ENCODE data around the gene REP15. TPM values are rescaled to one million over a fixed set of nuclear protein-coding genes. Genes with fewer than 3 reads are reported as not detected.
"Not testable (repeated sequence)": the region's sequence is repeated elsewhere in the genome, so short reads cannot be mapped to it uniquely, and the experiment has no call there.

REP15 gene
- total RNA-seq, 2 experiments from 2014 or later, result not detected

DNA sequence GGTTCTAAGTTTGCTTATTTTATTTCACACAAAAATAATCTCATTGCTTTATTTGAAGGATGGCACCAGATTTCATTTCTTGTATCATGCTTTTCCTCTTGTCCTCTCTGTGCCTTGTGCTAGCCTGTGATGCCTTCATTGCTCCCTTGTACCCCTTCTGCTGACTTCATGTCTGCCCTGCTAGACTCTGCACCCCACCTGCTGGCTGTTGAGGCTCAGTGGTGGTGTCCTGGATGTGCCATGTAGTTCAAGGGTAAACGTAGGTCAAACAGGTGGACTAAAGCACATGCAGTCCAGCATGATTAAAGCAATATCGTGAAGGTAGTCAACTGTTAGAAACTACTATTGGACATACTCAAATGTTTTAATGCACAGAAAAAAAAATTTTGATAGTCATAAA, 36.0 kb downstream of the REP15 start:
- BruUV-seq (replicated peaks), result no TSS peak
- no peak overlapping the region for H3K4me2 ChIP-seq (ENCODE audit: low read length)
- H3K9me2 ChIP-seq (ENCODE audit: insufficient read depth, low read length), result no peaks in the 10 kb centered on the region
- no peak overlapping the region for H2AFZ ChIP-seq (ENCODE audit: low read length)
- peak; percentile 20 for DNase-seq (ENCODE audit: low spot score)
- H3K4me3 ChIP-seq (ENCODE audit: low read depth, low read length, poor library complexity, severe bottlenecking), result no peak overlapping the region
- H3K27ac ChIP-seq (ENCODE audit: low read depth, low read length, poor library complexity, severe bottlenecking), result no peak overlapping the region
- no peaks in the 10 kb centered on the region for H3K4me1 ChIP-seq (ENCODE audit: insufficient read depth, low read length, poor library complexity, severe bottlenecking)
- no peak for TF ChIP-seq EZH2phosphoT487 (IDR thresholded peaks at IDR 0.05; ENCODE audit: borderline replicate concordance, low read depth, low read length)
- TF ChIP-seq, protein P1, sequence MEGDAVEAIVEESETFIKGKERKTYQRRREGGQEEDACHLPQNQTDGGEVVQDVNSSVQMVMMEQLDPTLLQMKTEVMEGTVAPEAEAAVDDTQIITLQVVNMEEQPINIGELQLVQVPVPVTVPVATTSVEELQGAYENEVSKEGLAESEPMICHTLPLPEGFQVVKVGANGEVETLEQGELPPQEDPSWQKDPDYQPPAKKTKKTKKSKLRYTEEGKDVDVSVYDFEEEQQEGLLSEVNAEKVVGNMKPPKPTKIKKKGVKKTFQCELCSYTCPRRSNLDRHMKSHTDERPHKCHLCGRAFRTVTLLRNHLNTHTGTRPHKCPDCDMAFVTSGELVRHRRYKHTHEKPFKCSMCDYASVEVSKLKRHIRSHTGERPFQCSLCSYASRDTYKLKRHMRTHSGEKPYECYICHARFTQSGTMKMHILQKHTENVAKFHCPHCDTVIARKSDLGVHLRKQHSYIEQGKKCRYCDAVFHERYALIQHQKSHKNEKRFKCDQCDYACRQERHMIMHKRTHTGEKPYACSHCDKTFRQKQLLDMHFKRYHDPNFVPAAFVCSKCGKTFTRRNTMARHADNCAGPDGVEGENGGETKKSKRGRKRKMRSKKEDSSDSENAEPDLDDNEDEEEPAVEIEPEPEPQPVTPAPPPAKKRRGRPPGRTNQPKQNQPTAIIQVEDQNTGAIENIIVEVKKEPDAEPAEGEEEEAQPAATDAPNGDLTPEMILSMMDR (conservative IDR thresholded peaks at IDR 0.05; ENCODE audit: low read length), result peak; percentile 67
- H3K9me3 ChIP-seq (ENCODE audit: low read length), result no peaks in the 10 kb centered on the region
- peaks cover 80% of the 10 kb centered on the region for H3K36me3 ChIP-seq (ENCODE audit: insufficient read depth, low read length)
- 0 out of 2 replicates have a peak, but pooled peaks cover 4% of the 10 kb centered on the region for H4K20me1 ChIP-seq (ENCODE audit: insufficient read depth, low read length)
- H3K79me2 ChIP-seq (ENCODE audit: insufficient read depth, low read depth, low read length), result no peaks in the 10 kb centered on the region
- ChIA-PET CTCF (ENCODE audit: unreplicated experiment) (no interaction called here), POLR2A (interaction anchor here (0.6 to 1.0 kb wide), 4 partner anchors 11 to 95 kb away, joined by 3 read pairs; no protein-coding TSS in a partner anchor)
- intact Hi-C loops (cut with micrococcal nuclease; ENCODE audit: unreplicated experiment), result loop anchor here (2.0 kb wide), 1 partner anchor 209 kb away; no protein-coding TSS in a partner anchor

DNA sequence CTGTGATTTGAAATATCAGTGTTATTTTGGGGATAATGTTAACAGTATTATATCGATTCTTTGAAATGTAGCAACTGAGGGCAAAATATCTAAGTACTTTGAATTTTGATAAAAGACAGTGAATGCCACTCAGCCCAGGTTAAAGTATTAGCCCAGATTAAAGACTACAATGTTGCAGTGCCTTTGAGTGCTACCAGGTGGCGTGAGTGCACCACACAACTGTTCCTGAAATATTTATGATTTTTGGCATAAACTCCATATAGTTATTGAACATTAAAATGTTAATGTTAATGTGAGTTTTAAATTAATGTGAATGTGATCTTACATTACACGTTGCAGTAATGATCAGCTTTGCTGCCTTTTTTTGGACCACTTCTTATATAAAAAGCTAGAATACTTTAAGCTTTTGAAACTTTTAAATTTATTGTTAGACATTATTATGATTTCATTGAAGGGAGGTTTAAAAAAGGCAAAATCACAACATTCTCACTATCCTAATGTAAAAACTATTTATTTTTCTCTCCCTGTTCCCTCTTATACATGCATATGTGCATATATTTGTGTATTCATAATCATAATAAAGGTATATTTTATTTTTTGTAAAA, 36.9 kb downstream of the REP15 start:
- no peak overlapping the region for H2AFZ ChIP-seq (ENCODE audit: low read length)
- TF ChIP-seq, protein P1 (conservative IDR thresholded peaks at IDR 0.05; ENCODE audit: low read length), result peak; percentile 93
- TF ChIP-seq EZH2phosphoT487 (IDR thresholded peaks at IDR 0.05; ENCODE audit: borderline replicate concordance, low read depth, low read length), result no peak
- no TSS peak for BruUV-seq (replicated peaks)
- no peaks in the 10 kb centered on the region for H3K9me3 ChIP-seq (ENCODE audit: low read length)
- no peaks in the 10 kb centered on the region for H3K4me1 ChIP-seq (ENCODE audit: insufficient read depth, low read length, poor library complexity, severe bottlenecking)
- intact Hi-C loops (cut with micrococcal nuclease; ENCODE audit: unreplicated experiment), result loop anchor here (1.0 to 2.0 kb wide), 2 partner anchors 88 to 208 kb away; no protein-coding TSS in a partner anchor
- H4K20me1 ChIP-seq (ENCODE audit: insufficient read depth, low read length), result 0 out of 2 replicates have a peak, but pooled peaks cover 4% of the 10 kb centered on the region
- no peaks in the 10 kb centered on the region for H3K9me2 ChIP-seq (ENCODE audit: insufficient read depth, low read length)
- peaks cover 81% of the 10 kb centered on the region for H3K36me3 ChIP-seq (ENCODE audit: insufficient read depth, low read length)
- no peak overlapping the region for H3K4me2 ChIP-seq (ENCODE audit: low read length)
- POLR2A ChIA-PET, result interaction anchor here (0.6 to 1.0 kb wide), 3 partner anchors 10 to 94 kb away, joined by 3 read pairs; no protein-coding TSS in a partner anchor
- CTCF ChIA-PET (ENCODE audit: unreplicated experiment), result interaction anchor here (1.1 kb wide), 1 partner anchor 9 kb away, joined by 3 read pairs; no protein-coding TSS in a partner anchor
- peak; percentile 51 for DNase-seq (ENCODE audit: low spot score)
- no peak overlapping the region for H3K27ac ChIP-seq (ENCODE audit: low read depth, low read length, poor library complexity, severe bottlenecking)
- H3K79me2 ChIP-seq (ENCODE audit: insufficient read depth, low read depth, low read length), result no peaks in the 10 kb centered on the region
- H3K4me3 ChIP-seq (ENCODE audit: low read depth, low read length, poor library complexity, severe bottlenecking), result no peak overlapping the region

DNA sequence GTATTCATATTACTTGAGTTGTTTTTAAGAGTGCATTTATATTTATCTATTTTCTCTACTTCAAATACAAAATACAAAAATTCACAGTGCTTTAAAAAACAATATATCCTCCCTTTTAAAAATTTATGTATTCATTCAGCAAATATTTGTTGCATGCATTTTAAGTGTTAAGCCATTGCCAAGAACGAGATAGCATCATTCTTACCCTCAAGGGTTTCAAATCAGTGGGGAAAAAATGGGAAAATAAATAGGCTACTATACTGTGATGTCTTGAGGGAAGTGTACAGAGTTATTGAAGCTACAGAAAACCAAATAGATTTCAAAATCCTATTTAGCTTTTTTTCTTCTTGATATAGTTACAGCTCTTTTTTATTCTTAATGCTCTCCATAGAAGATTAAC, 37.5 kb downstream of the REP15 start:
- no peak for TF ChIP-seq EZH2phosphoT487 (IDR thresholded peaks at IDR 0.05; ENCODE audit: borderline replicate concordance, low read depth, low read length)
- TF ChIP-seq, protein P1 (conservative IDR thresholded peaks at IDR 0.05; ENCODE audit: low read length), result no peak
- ChIA-PET POLR2A (interaction anchor here (0.6 to 1.0 kb wide), 3 partner anchors 21 to 387 kb away, joined by 3 to 6 read pairs (median 3); no protein-coding TSS in a partner anchor), CTCF (ENCODE audit: unreplicated experiment) (interaction anchor here (1.1 kb wide), 1 partner anchor 9 kb away, joined by 3 read pairs; no protein-coding TSS in a partner anchor)
- Histone ChIP-seq H3K4me2 (ENCODE audit: low read length) (no peak overlapping the region), H3K27ac (ENCODE audit: low read depth, low read length, poor library complexity, severe bottlenecking) (no peak overlapping the region), H3K9me2 (ENCODE audit: insufficient read depth, low read length) (no peaks in the 10 kb centered on the region), H3K79me2 (ENCODE audit: insufficient read depth, low read depth, low read length) (no peaks in the 10 kb centered on the region), H3K9me3 (ENCODE audit: low read length) (no peaks in the 10 kb centered on the region), H3K4me1 (ENCODE audit: insufficient read depth, low read length, poor library complexity, severe bottlenecking) (no peaks in the 10 kb centered on the region), H4K20me1 (ENCODE audit: insufficient read depth, low read length) (0 out of 2 replicates have a peak, but pooled peaks cover 4% of the 10 kb centered on the region), H3K4me3 (ENCODE audit: low read depth, low read length, poor library complexity, severe bottlenecking) (no peak overlapping the region), H3K36me3 (ENCODE audit: insufficient read depth, low read length) (peaks cover 83% of the 10 kb centered on the region), H2AFZ (ENCODE audit: low read length) (no peak overlapping the region)
- intact Hi-C loops (cut with micrococcal nuclease; ENCODE audit: unreplicated experiment), result loop anchor here (1.0 to 2.0 kb wide), 2 partner anchors 88 to 207 kb away; no protein-coding TSS in a partner anchor
- BruUV-seq (replicated peaks), result no TSS peak
- no peak for DNase-seq (ENCODE audit: low spot score)

DNA sequence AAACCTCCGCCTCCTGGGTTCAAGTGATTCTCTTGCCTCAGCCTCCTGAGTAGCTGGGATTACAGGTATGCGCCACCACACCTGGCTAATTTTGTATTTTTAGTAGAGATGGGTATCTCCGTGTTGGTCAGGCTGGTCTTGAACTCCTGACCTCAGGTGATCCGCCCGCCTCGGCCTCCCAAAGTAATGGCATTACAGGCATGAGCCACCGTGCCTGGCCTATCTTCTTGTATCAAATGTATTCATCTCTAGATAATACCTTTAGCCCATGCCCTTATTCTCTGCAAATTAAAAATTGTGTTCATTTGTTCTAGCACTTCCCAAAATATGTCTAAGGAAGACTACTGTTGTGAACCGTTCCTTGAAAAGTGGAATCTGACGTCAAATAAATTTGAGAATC, 38.1 kb downstream of the REP15 start:
- POLR2A ChIA-PET, result interaction anchor here (0.6 to 1.0 kb wide), 4 partner anchors 21 to 1232 kb away, joined by 3 to 6 read pairs (median 4); no protein-coding TSS in a partner anchor
- not testable (repeated sequence) for H3K4me2 ChIP-seq (ENCODE audit: low read length)

More for the DNA sequence above, 38.1 kb downstream of the REP15 start:
- CTCF ChIA-PET (ENCODE audit: unreplicated experiment), result interaction anchor here (1.1 kb wide), 1 partner anchor 8 kb away, joined by 3 read pairs; no protein-coding TSS in a partner anchor
- H3K36me3 ChIP-seq (ENCODE audit: insufficient read depth, low read length), result peaks cover 83% of the 10 kb centered on the region
- H3K79me2 ChIP-seq (ENCODE audit: insufficient read depth, low read depth, low read length); H3K9me2 ChIP-seq (ENCODE audit: insufficient read depth, low read length); H3K27ac ChIP-seq (ENCODE audit: low read depth, low read length, poor library complexity, severe bottlenecking); BruUV-seq (replicated peaks); DNase-seq (ENCODE audit: low spot score); H4K20me1 ChIP-seq (ENCODE audit: insufficient read depth, low read length); intact Hi-C loops (cut with micrococcal nuclease; ENCODE audit: unreplicated experiment); H3K4me3 ChIP-seq (ENCODE audit: low read depth, low read length, poor library complexity, severe bottlenecking); H2AFZ ChIP-seq (ENCODE audit: low read length); H3K9me3 ChIP-seq (ENCODE audit: low read length); H3K4me1 ChIP-seq (ENCODE audit: insufficient read depth, low read length, poor library complexity, severe bottlenecking): not testable (repeated sequence)

Measured in OCI-LY7 (cell line).